Measurements from ENCODE around the gene ATRIP. TPM values are rescaled to one million over a fixed set of nuclear protein-coding genes. Genes with fewer than 3 reads are reported as not detected.

Gene ATRIP
- polyA plus RNA-seq, 1 of the 3 experiments (the other 2 are of a cell fraction): 5.6 TPM

DNA sequence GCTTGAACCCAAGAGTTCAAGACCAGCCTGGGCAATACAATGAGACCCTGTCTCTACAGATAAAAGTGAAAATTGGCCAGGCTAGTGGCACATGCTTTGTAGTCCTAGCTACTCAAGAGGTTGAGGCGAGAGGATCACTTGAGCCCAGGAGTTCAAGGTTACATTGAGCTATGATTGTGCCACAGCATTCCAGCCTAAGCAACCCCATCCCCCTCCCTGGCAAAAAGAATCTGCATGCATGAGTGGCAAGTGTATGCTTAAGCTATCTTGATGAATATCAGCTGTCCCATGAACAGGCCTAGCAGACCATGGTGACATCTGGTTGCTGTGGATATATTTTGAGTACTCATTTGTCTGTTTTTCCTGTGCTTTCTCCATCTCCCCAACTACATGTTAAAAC, 4.7 kb downstream of the ATRIP start:
- peaks cover 0 to 7% of the 10 kb centered on the region in 2 experiments; a peak in 2 of 4 replicates for H3K4me1 ChIP-seq (ENCODE audit: control insufficient read depth in 1 of 2, insufficient read depth in 2 of 2, low read depth in 1 of 2, low read length in 1 of 2)
- no CpG with 5 or more reads among the region's 1 CpG for WGBS (ENCODE audit: low lambda C conversion rate)

More for the DNA sequence above, 4.7 kb downstream of the ATRIP start:
- Histone ChIP-seq H3K9me3 (no peaks in the 10 kb centered on the region), H2AFZ (ENCODE audit: low read depth) (no peak overlapping the region), H3K9ac (no peak overlapping the region), H3K4me3 (ENCODE audit: low read depth in 2 of 2, low read length in 1 of 2) (no peak overlapping the region), H3K9me2 (no peaks in the 10 kb centered on the region), H3F3A (replicated peaks; ENCODE audit: insufficient read depth) (no peaks in the 10 kb centered on the region), H3K4me2 (no peak overlapping the region), H3K27ac (ENCODE audit: low read depth in 2 of 2, low read length in 1 of 2) (no peak overlapping the region), H3K79me2 (ENCODE audit: insufficient read depth) (peaks cover 28% of the 10 kb centered on the region), H3K27me3 (ENCODE audit: insufficient read depth) (no peaks in the 10 kb centered on the region), H3K36me3 (replicated peaks in 1 of 2; ENCODE audit: control insufficient read depth in 1 of 2, insufficient read depth in 2 of 2, low read length in 1 of 2) (peaks cover 26 to 37% of the 10 kb centered on the region in 2 experiments), H4K20me1 (ENCODE audit: insufficient read depth) (no peaks in the 10 kb centered on the region)
- TF ChIP-seq FOXM1 (IDR thresholded peaks at IDR 0.05; ENCODE audit: low read depth) (no peak), NRF1 (IDR thresholded peaks at IDR 0.05; ENCODE audit: low read depth, low read length) (no peak), SIN3A (IDR thresholded peaks at IDR 0.05; ENCODE audit: borderline replicate concordance, low read depth, low read length) (no peak), RXRA (IDR thresholded peaks at IDR 0.05; ENCODE audit: borderline replicate concordance, low read depth) (no peak), TEAD4 (IDR thresholded peaks at IDR 0.05; ENCODE audit: borderline replicate concordance, insufficient read depth) (no peak), RCOR1 (IDR thresholded peaks at IDR 0.05; ENCODE audit: low read length) (no peak), JUND (IDR thresholded peaks at IDR 0.05) (no peak), REST (IDR thresholded peaks at IDR 0.05; ENCODE audit: low read depth, low read length) (no peak), FOXJ3 (CRISPR knock-in tag; IDR thresholded peaks at IDR 0.05) (no peak), TCF12 (IDR thresholded peaks at IDR 0.05) (no peak), NFIC (IDR thresholded peaks at IDR 0.05; ENCODE audit: borderline replicate concordance) (no peak), USF2 (IDR thresholded peaks at IDR 0.05; ENCODE audit: borderline replicate concordance, low read depth, low read length) (no peak)
- TF ChIP-seq, protein P1, sequence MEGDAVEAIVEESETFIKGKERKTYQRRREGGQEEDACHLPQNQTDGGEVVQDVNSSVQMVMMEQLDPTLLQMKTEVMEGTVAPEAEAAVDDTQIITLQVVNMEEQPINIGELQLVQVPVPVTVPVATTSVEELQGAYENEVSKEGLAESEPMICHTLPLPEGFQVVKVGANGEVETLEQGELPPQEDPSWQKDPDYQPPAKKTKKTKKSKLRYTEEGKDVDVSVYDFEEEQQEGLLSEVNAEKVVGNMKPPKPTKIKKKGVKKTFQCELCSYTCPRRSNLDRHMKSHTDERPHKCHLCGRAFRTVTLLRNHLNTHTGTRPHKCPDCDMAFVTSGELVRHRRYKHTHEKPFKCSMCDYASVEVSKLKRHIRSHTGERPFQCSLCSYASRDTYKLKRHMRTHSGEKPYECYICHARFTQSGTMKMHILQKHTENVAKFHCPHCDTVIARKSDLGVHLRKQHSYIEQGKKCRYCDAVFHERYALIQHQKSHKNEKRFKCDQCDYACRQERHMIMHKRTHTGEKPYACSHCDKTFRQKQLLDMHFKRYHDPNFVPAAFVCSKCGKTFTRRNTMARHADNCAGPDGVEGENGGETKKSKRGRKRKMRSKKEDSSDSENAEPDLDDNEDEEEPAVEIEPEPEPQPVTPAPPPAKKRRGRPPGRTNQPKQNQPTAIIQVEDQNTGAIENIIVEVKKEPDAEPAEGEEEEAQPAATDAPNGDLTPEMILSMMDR (IDR thresholded peaks at IDR 0.05): no peak
- TF ChIP-seq, protein P2, sequence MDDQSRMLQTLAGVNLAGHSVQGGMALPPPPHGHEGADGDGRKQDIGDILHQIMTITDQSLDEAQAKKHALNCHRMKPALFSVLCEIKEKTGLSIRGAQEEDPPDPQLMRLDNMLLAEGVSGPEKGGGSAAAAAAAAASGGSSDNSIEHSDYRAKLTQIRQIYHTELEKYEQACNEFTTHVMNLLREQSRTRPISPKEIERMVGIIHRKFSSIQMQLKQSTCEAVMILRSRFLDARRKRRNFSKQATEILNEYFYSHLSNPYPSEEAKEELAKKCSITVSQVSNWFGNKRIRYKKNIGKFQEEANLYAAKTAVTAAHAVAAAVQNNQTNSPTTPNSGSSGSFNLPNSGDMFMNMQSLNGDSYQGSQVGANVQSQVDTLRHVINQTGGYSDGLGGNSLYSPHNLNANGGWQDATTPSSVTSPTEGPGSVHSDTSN (IDR thresholded peaks at IDR 0.05): no peak
- TF ChIP-seq, protein P3, sequence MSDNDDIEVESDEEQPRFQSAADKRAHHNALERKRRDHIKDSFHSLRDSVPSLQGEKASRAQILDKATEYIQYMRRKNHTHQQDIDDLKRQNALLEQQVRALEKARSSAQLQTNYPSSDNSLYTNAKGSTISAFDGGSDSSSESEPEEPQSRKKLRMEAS (IDR thresholded peaks at IDR 0.05; ENCODE audit: low read depth): no peak
- DNase-seq: no peak
- ChIA-PET POLR2A (interaction anchor here (0.7 to 1.5 kb wide), 3 partner anchors 8 to 13 kb away, joined by 3 to 5 read pairs (median 4); partner anchors contain the start of genes CCDC51 and TMA7), CTCF (interaction anchor here (1.0 to 4.1 kb wide), 4 partner anchors 13 to 98 kb away, joined by 3 to 25 read pairs (median 5); no protein-coding TSS in a partner anchor)
